HFFc6 (cell line): ENCODE measurements around the gene THSD7A. TPM values are rescaled to one million over a fixed set of nuclear protein-coding genes. Genes with fewer than 3 reads are reported as not detected.

Experiments used
- DNase-seq: peaks from one replicate; pipeline ENCODE4 v3.0.0-alpha.2; 2018
- H3K27ac Mint-ChIP-seq: 2 replicates; pipeline ENCODE4 v1.8.0; 2020; ENCODE audit warnings: mild to moderate bottlenecking, mixed read lengths
- H3K27me3 Mint-ChIP-seq: 2 replicates; pipeline ENCODE4 v1.8.0; 2021; ENCODE audit warnings: mild to moderate bottlenecking, moderate library complexity, mixed read lengths; ENCODE audit not compliant: insufficient read depth
- H3K36me3 Mint-ChIP-seq: 2 replicates; pipeline ENCODE4 v1.8.0; 2021; ENCODE audit warnings: low read depth, mixed read lengths
- H3K4me1 Mint-ChIP-seq: 2 replicates; pipeline ENCODE4 v1.8.0; 2020; ENCODE audit warnings: low read depth, mixed read lengths
- H3K4me3 Mint-ChIP-seq: 2 replicates; pipeline ENCODE4 v1.8.0; 2020; ENCODE audit warnings: mild to moderate bottlenecking, moderate library complexity, mixed read lengths
- H3K9me3 Mint-ChIP-seq: 2 replicates; pipeline ENCODE4 v1.8.0; 2020; ENCODE audit warnings: mild to moderate bottlenecking, mixed read lengths
- total RNA-seq, 6 experiments: library from RNA; stranded (reverse); fragmentation: NEBNext Ultra II Directional; extraction: Animal tissue kit (Norgen Biotek cat#: 25700); gene quantifications; 2 replicates in 1 of 6; 3 replicates in 5 of 6; pipeline ENCODE4 v1.2.3, GENCODE V29; 2021
- TF ChIP-seq, protein P1 (sequence below): fragments of 200-600 bp; sonication (generic); IDR thresholded peaks from 2 replicates; pipeline ENCODE4 v1.5.0; 2021; ENCODE audit warnings: antibody characterized with exemption, mild to moderate bottlenecking

The THSD7A gene
- total RNA-seq, 6 experiments from 2014 or later = not detected

DNA sequence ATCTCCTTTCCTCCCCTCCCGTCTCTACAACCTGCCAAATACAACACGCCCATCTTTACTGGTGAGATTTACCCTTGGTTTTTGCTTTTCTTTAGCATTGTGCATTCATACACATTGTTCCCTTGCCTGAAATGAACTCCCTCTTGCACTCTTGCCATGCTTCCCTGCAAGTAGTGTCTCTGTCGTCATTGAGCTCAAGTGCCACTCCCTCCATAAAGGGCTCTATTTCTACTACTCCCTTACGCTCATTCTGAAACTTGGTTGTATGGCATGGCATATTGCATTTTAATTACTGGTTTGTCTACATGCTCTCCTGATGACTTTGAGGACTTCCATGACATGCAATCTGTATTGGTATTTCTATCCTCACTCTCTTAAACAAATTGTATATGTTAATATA lies 242.7 kb downstream of the THSD7A start:
- Mint-ChIP-seq H3K4me3 (no peak overlapping the region), H3K27me3 (no peaks in the 10 kb centered on the region; the same call in 1 of the 2 replicates), H3K27ac (no peak overlapping the region), H3K36me3 (no peaks in the 10 kb centered on the region), H3K4me1 (no peaks in the 10 kb centered on the region), H3K9me3 (peaks cover 50% of the 10 kb centered on the region)
- no peak for DNase-seq
- TF ChIP-seq, protein P1, sequence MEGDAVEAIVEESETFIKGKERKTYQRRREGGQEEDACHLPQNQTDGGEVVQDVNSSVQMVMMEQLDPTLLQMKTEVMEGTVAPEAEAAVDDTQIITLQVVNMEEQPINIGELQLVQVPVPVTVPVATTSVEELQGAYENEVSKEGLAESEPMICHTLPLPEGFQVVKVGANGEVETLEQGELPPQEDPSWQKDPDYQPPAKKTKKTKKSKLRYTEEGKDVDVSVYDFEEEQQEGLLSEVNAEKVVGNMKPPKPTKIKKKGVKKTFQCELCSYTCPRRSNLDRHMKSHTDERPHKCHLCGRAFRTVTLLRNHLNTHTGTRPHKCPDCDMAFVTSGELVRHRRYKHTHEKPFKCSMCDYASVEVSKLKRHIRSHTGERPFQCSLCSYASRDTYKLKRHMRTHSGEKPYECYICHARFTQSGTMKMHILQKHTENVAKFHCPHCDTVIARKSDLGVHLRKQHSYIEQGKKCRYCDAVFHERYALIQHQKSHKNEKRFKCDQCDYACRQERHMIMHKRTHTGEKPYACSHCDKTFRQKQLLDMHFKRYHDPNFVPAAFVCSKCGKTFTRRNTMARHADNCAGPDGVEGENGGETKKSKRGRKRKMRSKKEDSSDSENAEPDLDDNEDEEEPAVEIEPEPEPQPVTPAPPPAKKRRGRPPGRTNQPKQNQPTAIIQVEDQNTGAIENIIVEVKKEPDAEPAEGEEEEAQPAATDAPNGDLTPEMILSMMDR = no peak

DNA sequence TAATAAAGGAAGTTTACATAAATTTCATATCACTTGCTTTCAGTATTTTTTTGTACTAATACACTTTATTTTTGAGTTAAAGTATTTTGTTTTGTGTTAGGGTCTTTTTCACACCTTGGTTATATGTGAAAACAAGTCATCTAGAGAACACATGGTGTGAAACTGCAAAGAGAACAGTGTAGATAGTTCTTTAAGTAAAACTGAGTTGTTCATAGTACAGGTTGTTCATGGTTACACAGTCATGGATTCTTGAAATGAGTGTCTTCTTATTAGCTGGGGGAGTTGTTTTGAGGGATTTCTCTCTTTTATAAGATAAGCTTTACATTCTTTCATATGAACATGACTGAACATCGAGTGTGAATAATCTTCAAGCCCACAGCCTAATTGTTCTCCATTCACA lies 244.2 kb downstream of the THSD7A start:
- TF ChIP-seq, protein P1 = no peak
- Mint-ChIP-seq H3K27me3 (no peaks in the 10 kb centered on the region), H3K4me1 (no peaks in the 10 kb centered on the region), H3K4me3 (no peak overlapping the region), H3K9me3 (peaks cover 49% of the 10 kb centered on the region), H3K36me3 (no peaks in the 10 kb centered on the region), H3K27ac (no peak overlapping the region)
- no peak for DNase-seq

DNA sequence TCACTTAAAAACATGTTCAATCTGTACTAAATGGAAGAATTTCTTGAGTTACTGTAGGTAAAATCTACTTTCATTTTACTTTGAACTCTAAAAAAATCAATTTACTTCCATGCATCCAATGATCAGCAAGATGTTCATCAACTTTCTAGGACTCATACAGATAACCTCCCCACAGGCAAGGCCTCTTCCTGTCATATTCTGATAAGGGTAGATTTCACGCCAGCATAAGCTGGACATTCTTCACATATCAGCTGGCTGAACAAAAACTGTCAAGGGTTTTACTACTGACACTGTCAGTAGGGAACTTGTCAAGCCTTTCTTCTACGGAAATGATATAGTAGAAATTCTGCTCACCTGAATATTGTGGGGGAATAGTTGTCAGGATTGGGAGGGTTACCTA lies 244.9 kb downstream of the THSD7A start:
- Mint-ChIP-seq H3K27me3 (no peaks in the 10 kb centered on the region), H3K4me3 (no peak overlapping the region), H3K9me3 (peaks cover 51% of the 10 kb centered on the region), H3K4me1 (no peaks in the 10 kb centered on the region), H3K36me3 (no peaks in the 10 kb centered on the region), H3K27ac (no peak overlapping the region)
- TF ChIP-seq, protein P1 = no peak
- no peak for DNase-seq

DNA sequence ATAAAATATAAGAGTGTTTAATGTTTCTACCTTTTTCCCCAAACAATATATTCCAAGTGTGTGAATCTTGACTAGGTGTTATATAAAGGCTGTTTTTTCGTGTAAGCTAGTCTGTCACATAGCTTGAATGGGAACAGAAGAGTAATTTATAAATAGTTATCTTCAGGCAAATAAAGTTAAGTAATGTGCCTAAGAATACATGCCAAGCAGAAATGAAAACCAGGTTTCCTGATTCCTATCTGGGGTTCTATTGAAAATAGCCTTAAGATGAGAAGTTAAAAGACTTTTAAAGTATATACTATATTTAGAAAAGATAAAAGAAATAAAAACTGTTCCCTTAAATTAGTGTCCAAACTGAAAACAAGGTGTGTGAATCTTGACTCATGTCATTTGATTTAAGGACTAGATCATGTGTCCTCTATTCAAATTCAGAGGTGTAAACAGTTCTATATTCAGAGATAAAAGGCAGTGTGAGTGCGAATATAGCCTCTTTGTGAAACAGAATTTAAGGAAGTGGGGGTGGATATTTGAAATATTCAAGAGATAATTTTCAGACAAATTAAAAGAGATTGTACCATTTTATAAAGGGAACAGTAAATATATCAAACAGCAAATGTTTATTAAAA lies 247.5 kb downstream of the THSD7A start:
- Mint-ChIP-seq H3K9me3 (peaks cover 34% of the 10 kb centered on the region), H3K27me3 (no peaks in the 10 kb centered on the region), H3K4me3 (no peak overlapping the region), H3K36me3 (no peaks in the 10 kb centered on the region), H3K27ac (no peak overlapping the region), H3K4me1 (no peaks in the 10 kb centered on the region)
- TF ChIP-seq, protein P1 = no peak
- DNase-seq = no peak

DNA sequence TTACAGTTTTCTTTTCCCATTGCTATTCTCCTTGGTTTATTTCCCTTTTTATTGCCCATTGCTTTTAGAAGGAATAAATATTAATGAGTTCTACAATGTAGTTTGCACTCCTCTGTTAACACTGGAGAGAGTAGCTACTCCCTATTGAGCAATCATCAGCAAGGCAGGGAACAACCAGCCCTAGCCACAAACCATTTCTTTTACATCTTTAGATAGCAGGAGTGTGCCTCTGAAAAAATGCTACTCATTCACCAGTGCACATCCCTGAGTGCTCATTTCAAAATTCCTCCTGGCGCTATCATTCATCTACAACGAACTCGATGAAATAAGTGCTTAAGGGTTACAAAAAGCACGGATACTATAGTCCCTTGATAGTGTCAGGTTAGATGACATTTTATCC lies 252.9 kb downstream of the THSD7A start:
- no peaks in the 10 kb centered on the region for H3K36me3 Mint-ChIP-seq
- H3K4me3 Mint-ChIP-seq = no peak overlapping the region
- TF ChIP-seq, protein P1 = no peak
- H3K27ac Mint-ChIP-seq = no peak overlapping the region
- no peaks in the 10 kb centered on the region for H3K27me3 Mint-ChIP-seq
- no peaks in the 10 kb centered on the region for H3K4me1 Mint-ChIP-seq
- DNase-seq = no peak
- H3K9me3 Mint-ChIP-seq = peaks cover 36% of the 10 kb centered on the region
